ENCODE measurements around the gene CFAP300.

DNA sequence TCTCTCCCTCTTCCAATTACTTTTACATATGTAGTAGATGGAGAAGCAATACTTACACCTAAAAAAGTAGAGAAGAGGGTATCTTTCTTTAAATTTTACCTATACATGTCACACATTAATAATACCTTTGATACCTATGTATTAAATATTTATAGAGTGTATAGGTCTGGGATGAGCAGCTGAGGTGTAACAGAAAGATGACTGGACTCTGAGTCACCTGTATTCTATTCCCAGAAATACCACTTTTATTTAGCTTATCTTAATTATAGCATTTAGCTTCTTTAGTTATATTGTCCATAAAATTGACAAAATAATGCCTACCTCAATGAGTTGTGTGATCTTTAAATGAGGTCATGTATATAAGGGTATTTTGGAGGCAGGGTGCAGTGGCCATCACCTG, 32.4 kb downstream of the CFAP300 start:
- TF ChIP-seq EP300 (IDR thresholded peaks at IDR 0.05): no peak
- no peak for TF ChIP-seq CTCF (IDR thresholded peaks at IDR 0.05)
- no peak for TF ChIP-seq POLR2A (IDR thresholded peaks at IDR 0.05)
- TF ChIP-seq POLR2AphosphoS5 (IDR thresholded peaks at IDR 0.05): no peak
